Stimulated activated CD4-positive, alpha-beta T cell treated with anti-CD3 and anti-CD28 coated beads, Interleukin-15, amount 100 ng/mL, for 48 hours (primary cell): Measurements from ENCODE around the gene SMTN.
"Not testable (repeated sequence)": the region's sequence is repeated elsewhere in the genome, so short reads cannot be mapped to it uniquely, and the experiment has no call there.

Experiments
- DNase-seq, 2 donors: peaks; one replicate each; pipeline ENCODE4 v3.0.0-alpha.2; 2020; ENCODE audit warnings: low read depth in 2 of 2

Gene SMTN

GRCh38 chr22:31090217-31091085, 9.3 kb downstream of the SMTN start:
- DNase-seq, result no peak

DNA sequence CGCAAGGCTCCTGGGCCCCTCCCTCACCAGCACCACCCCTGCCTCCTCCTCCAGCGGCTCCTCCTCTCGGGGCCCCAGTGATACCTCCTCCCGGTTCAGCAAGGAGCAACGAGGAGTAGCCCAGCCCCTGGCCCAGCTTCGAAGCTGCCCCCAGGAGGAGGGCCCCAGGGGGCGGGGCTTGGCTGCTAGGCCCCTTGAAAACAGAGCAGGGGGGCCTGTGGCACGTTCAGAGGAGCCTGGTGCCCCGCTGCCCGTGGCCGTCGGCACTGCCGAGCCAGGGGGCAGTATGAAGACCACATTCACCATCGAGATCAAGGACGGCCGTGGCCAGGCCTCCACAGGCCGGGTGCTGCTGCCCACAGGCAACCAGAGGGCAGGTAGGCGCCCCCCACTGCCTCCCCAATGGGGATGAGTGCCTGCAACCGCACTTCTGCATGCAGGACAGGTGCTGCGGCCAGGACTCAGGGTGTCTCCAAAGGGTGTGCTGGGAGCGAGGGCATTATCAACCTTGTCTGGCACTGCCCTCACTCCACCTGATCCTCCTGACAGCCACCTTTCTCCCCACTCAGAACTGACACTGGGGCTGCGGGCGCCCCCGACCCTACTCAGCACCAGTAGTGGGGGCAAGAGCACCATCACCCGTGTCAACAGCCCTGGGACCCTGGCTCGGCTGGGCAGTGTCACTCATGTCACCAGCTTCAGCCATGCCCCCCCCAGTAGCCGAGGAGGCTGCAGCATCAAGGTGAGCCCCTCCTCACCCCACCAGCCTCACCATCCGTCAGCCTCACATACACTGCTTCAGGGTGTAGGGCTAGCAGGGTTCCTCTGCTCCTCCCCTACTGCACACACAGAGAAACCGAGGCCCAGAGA, 10.2 kb downstream of the SMTN start:
- DNase-seq, result no peak

DNA sequence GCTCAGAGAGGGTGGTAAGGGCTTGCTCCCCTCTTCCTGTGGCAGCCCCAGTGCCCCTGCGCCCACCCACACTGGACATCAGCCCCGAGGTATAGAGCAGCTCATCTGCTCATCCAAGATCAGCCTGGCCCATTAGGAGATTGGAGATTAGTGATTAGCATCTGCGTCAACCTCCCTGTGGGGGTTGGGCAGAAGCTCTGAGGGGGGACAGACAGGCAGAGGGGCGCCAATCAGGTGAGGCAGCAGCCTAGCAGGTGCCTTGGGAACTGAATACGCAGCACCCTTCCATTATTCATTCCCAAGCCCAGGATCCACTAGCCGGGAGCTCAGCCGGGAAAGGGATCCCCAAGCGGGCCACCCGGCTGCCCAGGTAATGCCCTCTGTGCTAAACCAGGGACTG, 11.0 kb downstream of the SMTN start:
- DNase-seq, result no peak

GRCh38 chr22:31093086-31093850, 12.2 kb downstream of the SMTN start:
- no peak for DNase-seq

- DNase-seq, result no peak
Measured at GRCh38 chr22:31094021-31094551, 13.0 kb downstream of the SMTN start.

DNA sequence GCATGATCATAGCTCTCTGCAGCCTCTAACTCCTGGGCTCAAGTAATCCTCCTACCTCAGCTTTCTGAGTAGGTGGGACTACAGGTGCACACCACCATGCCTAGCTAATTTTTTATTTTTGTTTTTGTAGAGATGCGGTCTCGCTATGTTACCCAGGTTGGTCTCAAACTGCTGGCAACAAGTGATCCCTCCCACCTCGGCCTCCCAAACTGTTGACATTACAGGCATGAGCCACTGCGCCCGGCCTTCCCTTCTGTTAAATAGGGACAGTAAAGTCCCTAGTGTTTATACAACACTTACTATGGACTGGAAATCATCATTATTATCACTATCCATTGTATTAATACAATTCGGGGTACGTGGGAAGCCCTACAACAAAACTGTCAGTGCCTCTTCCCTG, 13.6 kb downstream of the SMTN start:
- DNase-seq, result no peak

DNA sequence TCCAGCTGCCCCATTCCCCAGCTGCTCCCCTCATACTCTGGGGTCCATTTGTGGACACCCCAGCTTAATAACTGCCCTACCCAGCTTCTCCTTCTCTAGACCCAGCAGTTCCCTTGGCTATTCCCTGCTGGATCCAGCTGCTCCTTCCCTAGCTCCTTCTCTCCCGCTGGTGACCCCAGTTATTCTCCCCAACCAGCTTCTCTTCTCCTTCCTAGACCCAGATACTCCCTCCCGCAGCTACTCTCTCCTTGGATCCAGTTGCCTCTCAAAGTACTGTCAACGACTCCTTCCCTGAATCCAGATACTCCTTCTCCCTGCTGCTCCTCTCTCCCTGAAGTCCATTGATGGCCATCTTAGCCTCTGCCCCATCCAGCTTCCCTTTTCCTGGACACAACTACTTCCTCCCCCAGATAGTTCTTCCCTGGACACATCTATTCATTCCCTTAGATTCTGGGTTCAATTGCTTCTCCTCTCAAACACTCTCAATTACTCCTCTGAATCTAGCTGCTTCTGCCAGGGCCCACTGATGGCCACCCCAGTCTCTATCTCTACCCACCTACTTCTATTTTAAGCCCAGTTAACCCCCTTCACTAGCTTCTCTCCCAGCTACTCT, 14.6 kb downstream of the SMTN start:
- DNase-seq, result no peak

DNA sequence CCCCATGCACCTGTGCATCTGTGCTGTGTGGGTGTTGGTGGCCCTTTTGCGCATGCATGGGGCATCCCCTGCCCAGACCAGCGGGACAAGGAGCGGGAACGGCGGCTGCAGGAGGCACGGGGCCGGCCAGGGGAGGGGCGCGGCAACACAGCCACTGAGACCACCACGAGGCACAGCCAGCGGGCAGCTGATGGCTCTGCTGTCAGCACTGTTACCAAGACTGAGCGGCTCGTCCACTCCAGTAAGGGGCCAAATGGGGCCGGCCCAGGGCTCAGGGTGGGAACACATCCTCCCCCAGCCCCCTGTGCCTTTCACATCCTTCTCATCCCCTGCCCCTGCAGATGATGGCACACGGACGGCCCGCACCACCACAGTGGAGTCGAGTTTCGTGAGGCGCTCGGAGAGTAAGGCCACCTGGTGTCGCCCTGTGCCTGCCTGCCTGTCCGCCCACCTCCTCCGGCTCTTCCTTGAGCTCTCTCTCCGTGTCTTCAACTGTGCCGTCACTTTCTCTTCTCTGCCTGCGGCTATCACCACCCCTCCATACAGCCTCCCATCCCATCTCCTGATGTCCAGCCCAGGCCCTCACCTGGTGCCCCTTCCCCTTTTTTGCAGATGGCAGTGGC, 15.7 kb downstream of the SMTN start:
- no peak for DNase-seq

DNA sequence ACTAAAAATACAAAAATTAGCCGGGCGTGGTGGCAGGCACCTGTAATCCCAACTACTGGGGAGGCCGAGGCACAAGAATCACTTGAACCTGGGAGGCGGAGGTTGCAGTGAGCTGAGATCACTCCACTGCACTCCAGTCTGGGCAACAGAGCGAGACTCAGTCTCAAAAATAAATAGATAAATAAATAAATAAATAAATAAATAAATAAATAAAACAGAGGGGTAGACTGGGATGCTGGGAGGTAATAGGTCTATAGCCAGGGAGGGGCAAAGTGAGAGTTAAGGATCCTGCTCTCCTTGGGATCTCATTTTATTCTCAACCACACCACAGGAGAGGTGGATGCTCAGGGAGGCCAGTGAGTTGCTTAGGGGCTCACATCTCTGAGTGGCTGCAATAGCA, 16.4 kb downstream of the SMTN start:
- not testable (repeated sequence) for DNase-seq

GRCh38 chr22:31097941-31098631, 17.0 kb downstream of the SMTN start:
- no peak for DNase-seq

DNA sequence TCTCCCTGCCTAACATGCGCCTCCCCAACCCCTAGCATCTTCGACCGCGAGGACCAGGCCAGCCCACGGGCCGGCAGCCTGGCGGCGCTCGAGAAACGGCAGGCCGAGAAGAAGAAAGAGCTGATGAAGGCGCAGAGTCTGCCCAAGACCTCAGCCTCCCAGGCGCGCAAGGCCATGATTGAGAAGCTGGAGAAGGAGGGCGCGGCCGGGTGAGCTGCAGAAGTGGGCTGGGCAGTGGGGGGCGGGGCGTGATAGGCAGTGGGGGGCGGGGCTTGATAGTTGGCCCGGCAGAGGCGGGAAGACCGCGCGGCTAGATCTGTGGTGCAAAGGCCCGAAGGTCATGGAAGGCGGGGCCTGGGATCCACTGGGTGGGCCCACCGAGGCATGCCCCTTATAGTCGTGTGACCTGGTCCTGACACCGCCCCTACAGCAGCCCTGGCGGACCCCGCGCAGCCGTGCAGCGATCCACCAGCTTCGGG, 17.6 kb downstream of the SMTN start:
- DNase-seq, result no peak

DNA sequence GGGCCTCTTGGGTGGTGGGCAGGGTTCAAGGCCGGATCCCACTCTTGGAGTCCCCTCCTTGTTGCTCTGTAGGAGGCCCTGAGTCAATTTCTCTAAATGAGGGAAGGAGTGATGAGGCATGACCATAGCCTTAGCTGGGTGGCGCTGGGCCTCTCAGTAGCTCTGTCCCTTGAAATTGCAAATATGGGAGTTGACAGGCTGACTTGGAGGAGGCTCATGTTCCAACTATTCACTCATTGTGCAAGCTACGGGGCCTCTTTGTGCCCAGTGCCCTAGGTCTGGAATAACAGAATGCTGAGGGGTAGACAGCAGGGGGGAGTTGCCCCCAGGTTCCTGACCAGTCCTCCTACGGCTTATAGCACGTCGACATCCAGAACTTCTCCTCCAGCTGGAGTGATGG, 18.3 kb downstream of the SMTN start:
- no peak for DNase-seq

DNA sequence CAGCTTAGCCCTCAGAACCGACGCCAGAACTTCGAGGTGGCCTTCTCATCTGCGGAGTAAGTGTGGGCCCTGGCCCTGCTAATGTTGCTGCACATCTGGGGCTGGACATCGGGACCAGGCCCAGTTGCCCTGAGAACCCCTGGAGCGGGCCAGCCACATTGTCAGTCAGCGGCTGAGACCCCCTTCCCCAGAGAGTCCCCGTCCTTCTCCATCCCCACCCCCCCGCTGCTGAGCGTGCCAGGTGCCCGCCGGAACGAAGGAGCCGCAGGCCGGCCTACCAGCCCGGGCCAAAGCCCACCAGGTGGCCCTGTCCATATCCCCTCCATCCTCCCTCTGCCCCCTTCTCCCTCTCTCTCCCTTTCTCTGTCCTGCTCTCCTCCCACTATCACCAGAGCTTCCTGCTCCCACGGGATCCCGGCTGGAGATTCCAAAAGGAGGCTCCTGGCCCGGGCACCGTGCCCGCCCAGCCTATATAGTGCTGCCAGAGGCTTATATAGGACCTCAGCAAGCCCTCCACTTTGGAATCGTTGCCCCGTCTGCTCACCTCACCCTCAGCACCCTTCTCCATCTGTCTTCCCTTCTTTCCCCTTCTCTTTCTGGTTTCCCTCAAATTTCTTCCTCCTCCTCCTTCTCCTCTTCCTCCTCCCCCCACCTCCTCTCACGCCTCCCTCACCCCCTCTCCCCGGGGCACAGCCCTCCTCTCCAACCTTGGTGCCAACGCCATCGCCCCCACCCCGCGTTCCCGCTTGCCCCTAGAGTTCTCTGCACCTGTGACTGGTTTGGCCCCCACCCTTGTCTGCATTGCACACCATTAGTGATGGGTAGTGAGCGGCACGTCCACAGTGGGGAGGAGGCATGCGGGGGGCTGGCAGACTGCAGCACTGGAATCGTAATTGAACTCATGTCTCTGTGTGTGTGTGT, 19.0 kb downstream of the SMTN start:
- DNase-seq, result no peak

GRCh38 chr22:31100762-31101525, 19.8 kb downstream of the SMTN start:
- DNase-seq, result no peak

GRCh38 chr22:31102441-31103081, 21.4 kb downstream of the SMTN start:
- no peak for DNase-seq

DNA sequence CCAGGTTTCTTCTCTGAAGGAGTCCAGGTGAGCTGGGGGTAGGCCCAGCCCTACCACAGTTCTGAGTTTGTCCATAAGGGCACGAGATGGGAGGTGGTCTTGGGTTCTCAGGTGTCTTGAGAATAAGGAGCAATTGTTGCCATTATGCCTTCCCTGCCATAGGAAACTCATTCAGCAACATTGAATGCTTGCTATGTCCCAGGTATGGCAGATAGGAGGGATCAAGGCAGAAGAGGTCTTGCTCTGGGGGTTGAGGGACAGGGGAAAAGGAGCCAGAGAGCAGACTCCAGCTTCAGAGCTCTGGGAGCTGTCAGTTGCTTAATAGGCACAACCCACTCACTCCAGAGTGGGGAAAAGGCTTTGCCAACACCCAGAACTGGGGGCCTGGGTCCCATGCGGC, 22.0 kb downstream of the SMTN start:
- no peak for DNase-seq

- DNase-seq, result no peak
Measured at GRCh38 chr22:31103899-31104694, 23.0 kb downstream of the SMTN start.
